ENCODE measurements around the gene DDX52. TPM values are rescaled to one million over a fixed set of nuclear protein-coding genes. Genes with fewer than 3 reads are reported as not detected.
A peak's percentile ranks its signal among the peaks of the same experiment; 100 is the strongest.

DDX52 gene
- total RNA-seq, 4 donors from 2014 or later: 13.1 to 16.9 (median 14.7) TPM

GRCh38 chr17:37576281-37576680 is 67.0 kb downstream of the DDX52 start:
- H3K9me3 ChIP-seq: no peaks in the 10 kb centered on the region
- in situ Hi-C loops (cut with MboI; ENCODE audit: low sequenced_read_pairs in 4 of 4): loop anchor here in 1 of 4 donors (10.0 kb wide), 1 partner anchor 49 kb away; no protein-coding TSS in a partner anchor
- DNase-seq (no peak), ATAC-seq (no peak)
- H3K27ac ChIP-seq: no peak overlapping the region
- H3K27me3 ChIP-seq: no peaks in the 10 kb centered on the region
- TF ChIP-seq, protein P1, sequence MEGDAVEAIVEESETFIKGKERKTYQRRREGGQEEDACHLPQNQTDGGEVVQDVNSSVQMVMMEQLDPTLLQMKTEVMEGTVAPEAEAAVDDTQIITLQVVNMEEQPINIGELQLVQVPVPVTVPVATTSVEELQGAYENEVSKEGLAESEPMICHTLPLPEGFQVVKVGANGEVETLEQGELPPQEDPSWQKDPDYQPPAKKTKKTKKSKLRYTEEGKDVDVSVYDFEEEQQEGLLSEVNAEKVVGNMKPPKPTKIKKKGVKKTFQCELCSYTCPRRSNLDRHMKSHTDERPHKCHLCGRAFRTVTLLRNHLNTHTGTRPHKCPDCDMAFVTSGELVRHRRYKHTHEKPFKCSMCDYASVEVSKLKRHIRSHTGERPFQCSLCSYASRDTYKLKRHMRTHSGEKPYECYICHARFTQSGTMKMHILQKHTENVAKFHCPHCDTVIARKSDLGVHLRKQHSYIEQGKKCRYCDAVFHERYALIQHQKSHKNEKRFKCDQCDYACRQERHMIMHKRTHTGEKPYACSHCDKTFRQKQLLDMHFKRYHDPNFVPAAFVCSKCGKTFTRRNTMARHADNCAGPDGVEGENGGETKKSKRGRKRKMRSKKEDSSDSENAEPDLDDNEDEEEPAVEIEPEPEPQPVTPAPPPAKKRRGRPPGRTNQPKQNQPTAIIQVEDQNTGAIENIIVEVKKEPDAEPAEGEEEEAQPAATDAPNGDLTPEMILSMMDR (IDR thresholded peaks at IDR 0.05 in 4 of 5, conservative IDR thresholded peaks at IDR 0.05 in 1 of 5): no peak
- no peak for TF ChIP-seq POLR2A (IDR thresholded peaks at IDR 0.05)
- peaks cover 0 to 68% of the 10 kb centered on the region in 2 donors for H3K36me3 ChIP-seq
- H3K4me3 ChIP-seq: no peak overlapping the region
- intact Hi-C loops (cut with DNase I; ENCODE audit: low total_unique reads): no loop called here
- H3K4me1 ChIP-seq: no peaks in the 10 kb centered on the region

DNA sequence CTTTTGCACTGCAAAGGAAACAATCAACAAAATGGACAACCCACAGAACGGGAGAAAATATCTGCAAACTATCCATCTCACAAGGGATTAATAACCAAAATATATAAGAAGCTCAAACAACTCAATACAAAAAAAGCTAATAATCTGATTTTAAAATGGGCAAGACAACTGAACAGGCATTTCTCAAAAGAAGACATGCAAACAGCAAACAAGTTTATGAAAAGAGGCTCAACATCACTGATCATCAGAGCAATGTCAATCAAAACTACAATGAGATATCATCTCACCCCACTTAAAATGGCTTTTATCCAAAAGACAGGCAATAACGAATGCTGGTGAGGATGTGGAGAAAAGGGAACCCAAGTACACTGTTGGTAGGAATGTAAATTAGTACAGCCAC is 68.8 kb downstream of the DDX52 start:
- no peak for DNase-seq
- H3K27ac ChIP-seq: no peak overlapping the region
- H3K27me3 ChIP-seq: no peaks in the 10 kb centered on the region
- no peaks in the 10 kb centered on the region for H3K4me1 ChIP-seq
- peaks cover 2 to 73% of the 10 kb centered on the region in 2 donors for H3K36me3 ChIP-seq
- H3K9me3 ChIP-seq: no peaks in the 10 kb centered on the region
- no peak for ATAC-seq
- intact Hi-C loops (cut with DNase I; ENCODE audit: low total_unique reads) (no loop called here), in situ Hi-C loops (cut with MboI; ENCODE audit: low sequenced_read_pairs in 4 of 4) (loop anchor here in 1 of 4 donors (10.0 kb wide), 1 partner anchor 50 kb away; no protein-coding TSS in a partner anchor)
- TF ChIP-seq, protein P1 (IDR thresholded peaks at IDR 0.05 in 4 of 5, conservative IDR thresholded peaks at IDR 0.05 in 1 of 5): no peak
- no peak for TF ChIP-seq POLR2A (IDR thresholded peaks at IDR 0.05)
- H3K4me3 ChIP-seq: no peak overlapping the region

- no peaks in the 10 kb centered on the region for H3K9me3 ChIP-seq
- in situ Hi-C loops (cut with MboI; ENCODE audit: low sequenced_read_pairs in 4 of 4) (loop anchor here in 1 of 4 donors (10.0 kb wide), 1 partner anchor 53 kb away; no protein-coding TSS in a partner anchor), intact Hi-C loops (cut with DNase I; ENCODE audit: low total_unique reads) (no loop called here)
- TF ChIP-seq, protein P1 (IDR thresholded peaks at IDR 0.05 in 4 of 5, conservative IDR thresholded peaks at IDR 0.05 in 1 of 5): no peak
- no peak for TF ChIP-seq POLR2A (IDR thresholded peaks at IDR 0.05)
- H3K36me3 ChIP-seq: peaks cover 7 to 83% of the 10 kb centered on the region in 2 donors
- H3K4me3 ChIP-seq: no peak overlapping the region
- ATAC-seq (no peak), DNase-seq (no peak)
- H3K27me3 ChIP-seq: no peaks in the 10 kb centered on the region
- no peak overlapping the region for H3K27ac ChIP-seq
- H3K4me1 ChIP-seq: no peaks in the 10 kb centered on the region
These were observed 71.6 kb downstream of the DDX52 start for GRCh38 chr17:37571674-37572073.

DNA sequence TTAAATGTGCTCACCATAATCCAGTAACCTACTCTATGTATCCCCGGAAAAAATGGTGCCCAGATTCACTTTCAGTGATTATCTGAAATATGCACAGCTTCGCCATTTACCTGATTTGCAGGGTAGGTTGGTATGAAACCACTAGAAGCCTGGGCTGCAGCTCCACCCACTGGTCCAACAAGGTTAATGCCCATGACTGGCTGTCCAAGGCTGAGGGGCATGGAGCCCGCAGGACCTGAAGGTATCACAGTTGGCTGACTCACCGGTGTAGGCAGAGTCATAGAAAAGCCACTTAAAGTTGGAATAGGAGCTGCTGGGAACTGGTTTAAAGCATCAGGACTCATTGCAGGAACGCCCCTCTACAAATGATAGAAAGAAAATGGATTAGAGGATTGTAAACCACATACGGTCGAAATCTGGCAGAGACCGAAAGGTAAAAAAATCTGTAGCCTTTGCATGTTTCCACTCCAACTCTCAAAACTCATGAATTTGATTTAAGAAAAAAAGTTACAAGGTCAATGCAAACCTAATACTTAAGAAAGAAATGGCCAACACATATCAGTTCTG is 72.6 kb downstream of the DDX52 start:
- intact Hi-C loops (cut with DNase I; ENCODE audit: low total_unique reads): no loop called here
- Histone ChIP-seq H3K4me3 (no peak overlapping the region), H3K27me3 (no peaks in the 10 kb centered on the region), H3K27ac (no peak overlapping the region), H3K9me3 (no peaks in the 10 kb centered on the region), H3K4me1 (no peaks in the 10 kb centered on the region), H3K36me3 (peaks cover 7 to 78% of the 10 kb centered on the region in 2 donors)
- no peak for TF ChIP-seq POLR2A (IDR thresholded peaks at IDR 0.05)
- TF ChIP-seq, protein P1 (IDR thresholded peaks at IDR 0.05 in 4 of 5, conservative IDR thresholded peaks at IDR 0.05 in 1 of 5): peak in 2 of 5 experiments; percentile 14 to 27
- DNase-seq (peak in 1 of 2 donors; percentile 19), ATAC-seq (no peak)
- in situ Hi-C loops (cut with MboI; ENCODE audit: low sequenced_read_pairs in 4 of 4): loop anchor here in 1 of 4 donors (10.0 kb wide), 1 partner anchor 54 kb away; no protein-coding TSS in a partner anchor

Data from gastrocnemius medialis (tissue), 4 donors.